C4-2B (cell line): ENCODE results near the gene POMZP3.
"Not testable (repeated sequence)": the region's sequence is repeated elsewhere in the genome, so short reads cannot be mapped to it uniquely, and the experiment has no call there.

Experiments
- H3K27ac ChIP-seq: fragments of 450-650 bp; 2 replicates; pipeline ENCODE4 v1.5.1; 2017
- ZFX ChIP-seq: fragments of 450-650 bp; IDR thresholded peaks from 2 replicates; pipeline ENCODE4 v1.6.1; 2017
- TF ChIP-seq, protein P1 (sequence below): fragments of 450-650 bp; conservative IDR thresholded peaks from 2 replicates; pipeline ENCODE4 v1.5.1; 2017; ENCODE audit warnings: mild to moderate bottlenecking

Gene POMZP3

DNA sequence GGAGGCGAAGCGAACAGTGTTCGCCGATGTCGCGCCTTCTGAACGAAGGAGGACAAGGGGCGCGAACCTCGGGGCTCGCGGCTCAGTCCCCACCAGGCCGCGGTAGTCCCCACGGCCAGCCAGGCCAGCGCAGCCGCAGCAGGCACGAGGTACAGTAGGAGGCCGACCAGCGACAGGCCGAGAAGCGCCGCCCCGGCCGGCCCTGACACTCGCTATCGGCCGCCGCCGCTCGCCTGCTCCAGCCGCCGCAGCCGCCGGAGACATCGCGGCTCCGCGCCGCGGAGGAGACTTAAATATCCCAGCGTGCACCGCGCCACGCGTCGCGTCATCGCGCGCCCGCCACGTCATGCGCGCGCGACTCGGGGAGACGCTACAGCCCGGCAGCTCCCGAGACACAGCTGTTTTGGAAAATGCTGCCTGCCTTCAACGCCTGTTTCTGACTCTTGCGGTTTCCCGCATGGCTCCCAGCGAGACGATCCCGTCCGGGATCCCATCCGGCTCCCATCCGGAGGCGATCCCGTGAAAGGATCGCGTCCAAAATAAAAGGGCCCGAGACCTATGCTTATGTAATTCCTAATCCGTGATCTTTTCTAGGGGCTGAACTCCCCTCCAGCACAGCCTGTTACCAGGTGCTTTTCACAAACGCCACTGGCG is at the start of gene POMZP3:
POMZP3 (minus strand) TSS at position 291 of the 654 bp plus-strand sequence. CDS start 1,215 bp downstream, outside the sequence.
- peak; percentile 58 for TF ChIP-seq ZFX
- peak within 1 kb of the TSS; percentile 65 for H3K27ac ChIP-seq

DNA sequence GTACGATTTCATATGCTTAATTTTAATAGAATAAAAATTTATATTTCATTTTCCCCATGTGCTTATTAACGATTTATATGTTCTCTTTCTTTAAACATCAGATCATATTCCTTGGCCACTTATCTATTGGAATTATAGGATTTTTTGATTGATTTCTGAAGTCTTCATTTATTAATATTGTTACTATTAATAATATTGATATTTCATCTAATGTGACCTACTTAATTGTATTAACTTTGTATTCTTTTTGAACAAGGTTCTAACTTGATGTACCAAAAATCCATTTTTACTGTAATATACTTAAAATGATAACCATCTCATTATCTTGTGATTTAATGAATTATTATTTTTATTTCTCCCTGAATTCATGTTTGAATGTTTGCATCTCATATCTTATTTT is 48.7 kb upstream of the POMZP3 start:
- not testable (repeated sequence) for H3K27ac ChIP-seq

- not testable (repeated sequence) for H3K27ac ChIP-seq
Observed at GRCh38 chr7:76673346-76673745, 46.3 kb upstream of the POMZP3 start.

GRCh38 chr7:76659212-76659611 is 32.1 kb upstream of the POMZP3 start:
- H3K27ac ChIP-seq = not testable (repeated sequence)

GRCh38 chr7:76656425-76656824 is 29.3 kb upstream of the POMZP3 start:
- H3K27ac ChIP-seq = not testable (repeated sequence)
- TF ChIP-seq, protein P1, sequence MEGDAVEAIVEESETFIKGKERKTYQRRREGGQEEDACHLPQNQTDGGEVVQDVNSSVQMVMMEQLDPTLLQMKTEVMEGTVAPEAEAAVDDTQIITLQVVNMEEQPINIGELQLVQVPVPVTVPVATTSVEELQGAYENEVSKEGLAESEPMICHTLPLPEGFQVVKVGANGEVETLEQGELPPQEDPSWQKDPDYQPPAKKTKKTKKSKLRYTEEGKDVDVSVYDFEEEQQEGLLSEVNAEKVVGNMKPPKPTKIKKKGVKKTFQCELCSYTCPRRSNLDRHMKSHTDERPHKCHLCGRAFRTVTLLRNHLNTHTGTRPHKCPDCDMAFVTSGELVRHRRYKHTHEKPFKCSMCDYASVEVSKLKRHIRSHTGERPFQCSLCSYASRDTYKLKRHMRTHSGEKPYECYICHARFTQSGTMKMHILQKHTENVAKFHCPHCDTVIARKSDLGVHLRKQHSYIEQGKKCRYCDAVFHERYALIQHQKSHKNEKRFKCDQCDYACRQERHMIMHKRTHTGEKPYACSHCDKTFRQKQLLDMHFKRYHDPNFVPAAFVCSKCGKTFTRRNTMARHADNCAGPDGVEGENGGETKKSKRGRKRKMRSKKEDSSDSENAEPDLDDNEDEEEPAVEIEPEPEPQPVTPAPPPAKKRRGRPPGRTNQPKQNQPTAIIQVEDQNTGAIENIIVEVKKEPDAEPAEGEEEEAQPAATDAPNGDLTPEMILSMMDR = 0 out of 2 replicates have a peak, but pooled peaks have one; percentile 6

DNA sequence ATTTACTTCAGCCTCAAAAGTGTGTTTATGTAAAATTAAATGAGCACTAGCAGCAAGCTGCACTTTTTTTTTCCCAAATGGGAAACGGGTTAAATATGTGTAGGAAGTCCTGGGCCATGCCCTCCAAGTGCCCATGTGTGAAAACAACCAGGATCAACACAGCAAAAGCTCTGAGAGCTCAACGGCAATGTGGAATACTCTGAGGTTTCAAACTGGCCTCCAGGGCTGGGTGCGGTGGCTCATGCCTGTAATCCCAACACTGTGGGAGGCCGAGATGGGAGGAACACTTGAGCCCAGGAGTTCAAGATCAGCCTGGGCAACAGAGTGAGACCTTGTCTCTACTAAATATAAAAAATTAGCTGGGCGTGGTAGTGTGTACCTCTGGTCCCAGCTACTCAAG is 15.5 kb upstream of the POMZP3 start:
- not testable (repeated sequence) for H3K27ac ChIP-seq

DNA sequence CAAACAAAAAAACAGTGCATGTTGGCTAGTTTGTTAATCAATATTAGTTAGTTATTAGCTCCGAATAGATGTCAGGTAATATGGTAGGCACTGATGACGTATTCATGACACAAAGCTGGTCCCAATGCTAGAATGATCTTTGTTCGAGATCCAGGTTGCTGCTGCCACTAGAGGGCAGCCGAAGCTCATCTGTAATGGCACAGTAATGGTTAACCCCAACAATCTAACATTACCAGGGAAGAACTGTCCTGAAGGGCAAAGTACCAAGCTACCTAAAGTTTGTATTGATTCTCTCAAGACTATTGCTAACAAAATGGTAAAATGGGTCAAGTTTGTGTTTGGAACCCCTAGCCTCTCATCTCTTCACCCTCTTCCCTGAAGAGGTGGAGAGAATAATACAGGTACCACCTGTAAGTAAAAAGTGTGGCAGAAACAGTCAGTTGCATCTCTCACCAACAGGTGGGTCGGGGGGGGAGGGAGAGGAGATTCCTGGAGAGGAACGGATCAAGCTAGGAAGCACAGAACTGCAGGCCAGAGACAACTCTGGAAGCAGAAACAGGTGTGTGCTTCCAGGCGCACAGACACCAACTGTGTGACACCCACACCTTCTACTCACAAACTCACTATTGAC is 10.1 kb upstream of the POMZP3 start:
- not testable (repeated sequence) for H3K27ac ChIP-seq
- TF ChIP-seq, protein P1 = peak; percentile 23

GRCh38 chr7:76626581-76626980 is 498 bp downstream of the POMZP3 start:
- peak overlapping the region; percentile 65 for H3K27ac ChIP-seq

DNA sequence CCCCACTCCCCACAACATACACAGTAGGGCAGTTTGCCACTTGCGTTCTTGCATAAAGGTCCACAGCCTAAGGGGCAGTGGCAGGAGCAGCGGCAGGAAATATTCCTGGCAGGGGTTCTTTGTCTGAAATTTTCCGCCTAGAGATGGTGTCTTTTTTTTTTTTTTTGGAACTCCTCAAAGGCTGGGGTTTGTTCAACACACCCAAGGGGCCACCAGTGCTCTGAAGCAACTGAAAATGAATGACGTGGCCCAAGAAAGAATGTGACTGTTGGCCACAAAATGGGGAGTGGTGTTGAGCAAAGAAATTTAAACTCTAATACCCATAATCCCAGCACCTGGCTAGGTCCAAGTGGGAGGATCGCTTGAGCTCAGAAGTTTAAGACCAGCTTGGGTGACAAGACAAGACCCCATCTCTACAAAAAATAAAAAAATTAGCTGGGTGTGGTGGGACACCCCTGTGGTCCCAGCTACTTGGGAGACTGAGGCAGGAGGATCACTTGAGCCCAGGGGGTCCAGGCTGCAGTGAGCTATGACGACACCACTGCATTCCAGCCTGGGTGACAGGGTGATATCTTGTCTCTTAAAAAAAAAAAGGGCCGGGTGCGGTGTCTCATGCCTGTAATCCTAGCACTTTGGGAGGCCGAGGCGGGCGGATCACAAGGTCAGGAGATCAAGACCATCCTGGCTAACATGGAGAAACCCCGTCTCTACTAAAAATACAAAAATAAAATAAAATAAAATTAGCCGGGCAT is 7.5 kb downstream of the POMZP3 start:
- H3K27ac ChIP-seq = not testable (repeated sequence)

DNA sequence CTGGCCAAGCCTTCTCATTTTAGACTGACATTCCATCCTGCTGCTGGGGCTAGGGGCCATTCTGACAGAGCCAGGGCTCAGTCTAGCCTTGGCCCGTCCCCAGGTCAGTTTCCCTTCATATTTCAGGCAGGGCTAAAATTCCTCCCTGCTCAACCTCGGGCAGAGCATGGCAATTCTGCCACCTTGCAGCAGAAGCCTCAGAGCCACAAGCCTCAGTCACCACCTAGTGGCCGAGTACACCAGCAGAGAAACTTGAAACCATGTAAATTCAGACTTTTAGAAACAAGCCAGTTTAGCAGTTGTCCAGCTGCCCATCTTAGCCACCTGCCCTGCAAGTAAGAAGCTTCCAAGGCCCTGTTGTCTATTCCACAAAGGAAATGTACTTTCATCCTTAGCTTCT is 13.3 kb downstream of the POMZP3 start:
- not testable (repeated sequence) for H3K27ac ChIP-seq

DNA sequence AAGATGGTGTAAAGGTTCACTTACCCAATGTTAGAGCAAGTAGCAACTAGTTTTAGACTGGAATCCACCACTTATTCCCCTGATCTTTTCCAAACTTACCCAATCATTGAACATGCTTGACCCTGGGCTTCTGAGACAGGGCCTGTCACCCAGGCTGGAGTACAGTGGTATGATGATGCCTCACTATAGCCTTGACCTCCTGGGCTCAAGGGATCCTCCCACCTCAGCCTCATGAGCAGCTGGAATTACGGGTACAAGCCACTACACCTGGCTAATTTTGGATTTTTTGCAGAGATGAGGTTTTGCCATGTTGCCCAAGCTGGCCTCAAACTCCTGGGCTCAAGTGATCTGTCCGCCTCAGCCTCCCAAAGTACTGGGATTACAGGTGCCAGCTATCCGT is 14.8 kb downstream of the POMZP3 start:
- not testable (repeated sequence) for H3K27ac ChIP-seq

DNA sequence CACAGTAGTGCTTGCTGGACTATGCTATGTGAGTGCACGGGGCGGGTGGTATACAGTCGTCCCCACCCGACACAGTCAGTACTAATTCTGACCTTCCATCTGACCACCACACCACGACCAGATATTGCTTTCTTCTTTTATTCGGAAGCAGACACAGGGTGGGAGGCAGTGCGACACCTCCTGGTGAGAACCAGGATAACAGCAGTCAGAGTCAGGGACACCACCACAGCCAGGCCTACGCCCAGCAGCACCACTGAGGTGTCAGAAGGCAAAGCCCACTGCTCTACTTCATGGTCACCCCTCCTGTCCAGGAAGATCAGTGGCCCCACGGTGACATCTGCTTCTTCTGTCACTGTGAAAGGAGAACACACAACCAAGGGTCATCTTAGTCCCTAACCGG is 17.2 kb downstream of the POMZP3 start:
- not testable (repeated sequence) for H3K27ac ChIP-seq

DNA sequence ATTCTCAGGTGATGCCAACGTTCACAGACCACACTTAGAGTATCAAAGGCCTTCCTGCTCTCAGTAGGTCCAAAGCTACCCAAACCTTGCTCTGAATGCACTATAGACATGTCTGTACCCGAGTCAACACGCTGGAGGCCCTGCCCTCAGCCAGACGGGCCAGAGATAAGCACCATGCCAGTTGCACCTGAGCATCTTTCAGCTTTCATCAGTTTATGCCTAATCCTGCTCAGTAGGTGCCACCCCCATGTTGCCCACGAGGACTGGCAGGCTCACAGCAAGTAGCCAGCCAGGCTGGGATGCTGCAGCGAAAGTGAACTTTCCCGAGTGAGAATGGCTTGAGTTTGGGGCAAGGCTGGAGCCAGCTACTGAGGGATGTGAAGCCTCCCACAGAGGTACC is 18.6 kb downstream of the POMZP3 start:
- H3K27ac ChIP-seq = not testable (repeated sequence)

DNA sequence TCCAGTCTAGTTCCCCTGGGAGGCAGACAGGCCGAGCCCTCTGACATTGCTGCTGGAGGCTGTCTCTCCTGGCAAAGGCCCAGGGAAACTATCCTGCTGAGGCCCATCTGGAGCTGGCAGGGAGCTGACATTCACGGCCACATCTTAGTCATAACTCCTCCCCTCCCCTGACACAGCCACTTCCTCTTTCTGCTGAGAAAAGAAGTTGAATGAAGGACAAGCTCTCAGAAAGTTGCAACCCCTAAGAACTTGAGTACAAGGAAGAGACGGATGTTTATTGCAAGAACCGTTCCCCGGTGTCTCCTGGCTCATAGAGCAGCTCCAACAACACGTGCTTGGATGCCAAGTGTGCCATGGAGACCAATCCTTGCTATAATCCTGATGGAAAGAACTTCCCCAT is 21.1 kb downstream of the POMZP3 start:
- H3K27ac ChIP-seq = not testable (repeated sequence)

DNA sequence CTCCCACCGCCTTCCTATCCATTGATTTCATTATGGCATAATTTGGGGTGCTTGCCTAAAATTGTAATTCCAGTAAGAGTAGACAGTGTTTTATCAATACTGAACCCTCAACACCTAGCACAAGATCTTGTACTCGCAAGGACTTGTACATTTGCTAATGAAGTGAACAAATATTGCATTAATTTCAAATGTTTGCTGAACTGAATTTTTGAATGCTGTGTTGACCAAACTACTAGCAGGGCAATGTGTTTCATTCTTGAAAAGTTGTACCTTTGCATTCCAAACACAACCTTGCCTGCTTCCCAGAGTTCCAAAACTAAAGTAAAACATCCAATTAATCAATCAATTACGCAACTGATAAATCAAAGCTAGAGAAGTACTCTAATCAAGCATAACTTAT is 26.4 kb downstream of the POMZP3 start:
- not testable (repeated sequence) for H3K27ac ChIP-seq

GRCh38 chr7:76600116-76600482 is 27.0 kb downstream of the POMZP3 start:
- H3K27ac ChIP-seq = not testable (repeated sequence)

DNA sequence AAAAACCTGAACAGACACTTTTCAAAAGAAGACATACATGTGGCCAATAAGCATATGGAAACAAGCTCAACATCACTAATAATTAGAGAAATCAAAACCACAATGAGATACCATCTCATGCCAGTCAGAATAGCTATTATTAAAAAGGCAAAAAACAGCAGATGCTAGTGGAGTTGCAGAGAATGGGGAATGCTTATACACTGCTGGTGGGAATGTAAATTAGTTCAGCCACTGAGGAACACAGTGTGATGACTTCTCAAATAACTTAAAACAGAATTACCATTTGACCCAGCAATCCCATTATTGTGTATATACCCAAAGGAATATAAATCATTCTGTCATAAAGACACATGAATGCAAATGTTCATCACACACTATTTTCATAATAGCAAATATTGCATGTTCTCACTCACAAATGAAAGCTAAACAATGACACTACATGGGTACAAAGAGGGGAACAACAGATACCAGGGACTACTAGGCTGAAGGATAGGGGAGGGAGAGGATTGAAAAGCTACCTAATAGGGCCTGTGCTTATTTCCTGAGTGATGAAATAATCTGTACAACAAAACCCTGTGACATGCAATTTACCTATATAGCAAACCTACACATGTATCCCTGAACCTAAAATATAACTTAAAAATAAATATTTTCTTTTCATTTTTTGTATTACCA is 28.4 kb downstream of the POMZP3 start:
- not testable (repeated sequence) for H3K27ac ChIP-seq

GRCh38 chr7:76597288-76597687 is 29.8 kb downstream of the POMZP3 start:
- H3K27ac ChIP-seq = not testable (repeated sequence)

DNA sequence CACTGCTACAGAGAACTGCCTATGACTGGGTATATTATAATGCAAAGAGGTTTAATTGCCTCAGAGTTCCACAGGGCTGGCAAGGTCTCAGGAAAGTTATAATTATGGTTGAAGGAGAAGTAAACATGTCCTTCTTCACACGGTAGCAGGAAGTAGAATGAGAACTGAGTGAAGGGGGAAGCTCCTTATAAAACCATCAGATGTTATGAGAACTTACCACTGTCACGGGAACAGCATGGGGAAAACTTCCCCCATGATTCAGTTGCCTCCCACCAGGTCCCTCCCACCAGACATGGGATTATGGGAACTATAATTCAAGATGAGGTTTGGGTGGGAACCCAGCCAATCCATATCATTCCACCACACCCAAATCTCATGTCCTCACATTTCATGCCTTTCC is 34.4 kb downstream of the POMZP3 start:
- H3K27ac ChIP-seq = not testable (repeated sequence)
